ENCODE results near the gene GPR35.

Gene GPR35

DNA sequence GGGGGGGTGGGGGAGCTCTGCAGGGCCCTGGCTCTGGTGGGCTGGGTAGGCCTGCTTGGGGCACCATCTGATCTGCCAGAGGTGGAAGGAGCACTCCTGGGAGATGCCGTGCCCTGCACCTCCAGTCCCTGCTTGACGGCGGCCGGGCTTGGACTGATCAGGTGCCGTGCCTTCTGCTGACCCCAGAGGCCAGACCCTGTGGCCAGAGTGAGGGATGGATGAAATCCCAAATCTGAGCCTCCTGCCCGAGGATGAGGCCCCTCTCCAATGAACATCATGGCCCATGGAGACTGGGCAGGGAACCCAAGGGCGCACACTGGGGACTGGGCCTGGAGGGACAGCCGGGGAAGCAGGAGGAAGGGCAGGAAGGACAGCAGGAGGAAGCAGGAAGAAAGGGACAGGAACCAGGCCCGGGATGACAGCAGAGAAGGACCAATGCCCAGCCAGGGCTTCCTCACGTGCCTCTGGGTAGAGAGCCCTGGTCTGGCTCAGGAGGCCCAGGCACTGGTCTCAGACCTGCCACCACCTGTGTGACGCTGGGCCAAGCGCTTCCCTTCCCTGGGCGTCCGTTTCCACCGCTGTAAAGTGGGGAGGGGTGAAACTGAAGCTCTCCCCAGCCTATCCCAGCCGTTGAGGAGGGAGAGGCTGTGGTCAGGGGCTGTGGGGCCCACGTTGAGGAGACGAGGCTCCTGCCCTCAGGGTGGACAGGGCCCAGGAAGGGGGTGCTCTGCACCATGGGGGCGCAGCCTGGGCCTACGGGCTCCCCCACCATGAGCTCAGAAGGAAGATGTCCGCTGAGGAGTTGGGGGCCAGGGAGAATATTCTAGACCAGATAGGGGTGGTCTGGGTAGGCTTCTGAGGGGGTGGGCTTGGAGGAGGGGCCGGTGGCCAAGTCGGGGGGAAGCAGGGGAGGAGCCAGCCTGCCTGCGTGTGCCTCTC is 1.0 kb upstream of the GPR35 start:
- DNase-seq (ENCODE audit: extremely low read depth, insufficient read length): no peak
- H3K36me3 ChIP-seq (ENCODE audit: control insufficient read depth, insufficient read depth, low read length): no peaks in the 10 kb centered on the region; the same call in 1 of the 2 replicates
- H3K27me3 ChIP-seq (replicated peaks; ENCODE audit: control insufficient read depth, insufficient read depth, low read length): no peaks in the 10 kb centered on the region
- H3K4me3 ChIP-seq (replicated peaks; ENCODE audit: low read depth, low read length): no peak overlapping the region
- TF ChIP-seq CTCF (IDR thresholded peaks at IDR 0.05; ENCODE audit: insufficient read depth, low read length, poor library complexity, severe bottlenecking): no peak

- no peak for DNase-seq (ENCODE audit: extremely low read depth, insufficient read length)
- no peak for TF ChIP-seq CTCF (IDR thresholded peaks at IDR 0.05; ENCODE audit: insufficient read depth, low read length, poor library complexity, severe bottlenecking)
- Histone ChIP-seq H3K27me3 (replicated peaks; ENCODE audit: control insufficient read depth, insufficient read depth, low read length) (no peaks in the 10 kb centered on the region), H3K4me3 (replicated peaks; ENCODE audit: low read depth, low read length) (no peak overlapping the region), H3K36me3 (ENCODE audit: control insufficient read depth, insufficient read depth, low read length) (no peaks in the 10 kb centered on the region; the same call in 1 of the 2 replicates)
Observed at GRCh38 chr2:240626531-240627300, 1.4 kb downstream of the GPR35 start.

DNA sequence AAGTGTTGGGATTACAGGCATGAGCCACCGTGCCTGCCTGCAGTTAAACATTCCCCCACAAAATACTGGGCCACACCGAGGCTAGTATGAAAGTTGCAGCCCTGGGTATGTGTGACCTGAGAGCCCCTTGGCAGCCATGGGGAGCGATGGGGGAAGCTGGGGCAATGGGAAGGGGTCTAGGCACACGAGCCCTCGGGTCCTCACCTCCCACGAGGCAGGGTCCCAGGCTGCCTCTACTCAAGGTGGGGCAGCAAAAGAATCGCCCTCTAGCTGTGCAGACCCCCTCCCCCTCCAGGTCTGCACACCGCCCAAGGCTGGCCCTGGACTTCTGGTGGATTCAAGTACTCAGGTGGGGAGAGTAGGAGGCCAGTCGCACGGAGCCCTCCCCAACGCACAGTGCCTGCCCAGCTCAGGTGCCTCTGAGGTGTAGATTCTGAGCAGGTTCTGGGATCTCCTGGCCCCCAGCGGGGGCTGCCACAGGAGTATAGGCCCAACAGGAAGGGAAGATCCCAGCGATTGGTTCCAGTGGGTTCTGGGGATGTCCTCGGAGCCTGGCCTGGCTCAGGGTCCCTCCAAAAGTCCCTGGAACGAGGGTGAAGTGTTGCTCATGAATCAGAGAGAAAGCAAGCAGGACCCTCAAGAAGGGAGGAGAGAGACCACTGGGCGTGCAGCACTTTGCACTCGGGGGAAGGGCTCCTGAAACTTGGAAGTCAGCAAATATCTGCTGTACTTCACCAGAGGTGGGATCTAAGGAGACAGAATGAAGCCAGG is 2.6 kb downstream of the GPR35 start:
- no peak for DNase-seq (ENCODE audit: extremely low read depth, insufficient read length)

GRCh38 chr2:240628507-240628807 is 3.2 kb downstream of the GPR35 start:
- TF ChIP-seq CTCF (IDR thresholded peaks at IDR 0.05; ENCODE audit: insufficient read depth, low read length, poor library complexity, severe bottlenecking): no peak
- Histone ChIP-seq H3K4me3 (replicated peaks; ENCODE audit: low read depth, low read length) (no peak overlapping the region), H3K36me3 (ENCODE audit: control insufficient read depth, insufficient read depth, low read length) (no peaks in the 10 kb centered on the region), H3K27me3 (replicated peaks; ENCODE audit: control insufficient read depth, insufficient read depth, low read length) (no peaks in the 10 kb centered on the region)
- DNase-seq (ENCODE audit: extremely low read depth, insufficient read length): no peak

More for the DNA sequence above, 2.6 kb downstream of the GPR35 start:
- Histone ChIP-seq H3K27me3 (replicated peaks; ENCODE audit: control insufficient read depth, insufficient read depth, low read length) (no peaks in the 10 kb centered on the region), H3K4me3 (replicated peaks; ENCODE audit: low read depth, low read length) (no peak overlapping the region), H3K36me3 (ENCODE audit: control insufficient read depth, insufficient read depth, low read length) (no peaks in the 10 kb centered on the region)
- TF ChIP-seq CTCF (IDR thresholded peaks at IDR 0.05; ENCODE audit: insufficient read depth, low read length, poor library complexity, severe bottlenecking): no peak

GRCh38 chr2:240628808-240629618 is 3.7 kb downstream of the GPR35 start:
- H3K36me3 ChIP-seq (ENCODE audit: control insufficient read depth, insufficient read depth, low read length): no peaks in the 10 kb centered on the region

More at GRCh38 chr2:240628808-240629618, 3.7 kb downstream of the GPR35 start:
- Histone ChIP-seq H3K27me3 (replicated peaks; ENCODE audit: control insufficient read depth, insufficient read depth, low read length) (no peaks in the 10 kb centered on the region), H3K4me3 (replicated peaks; ENCODE audit: low read depth, low read length) (no peak overlapping the region)
- TF ChIP-seq CTCF (IDR thresholded peaks at IDR 0.05; ENCODE audit: insufficient read depth, low read length, poor library complexity, severe bottlenecking): no peak
- DNase-seq (ENCODE audit: extremely low read depth, insufficient read length): no peak
